SK-N-SH treated with all-trans-retinoic acid at 6 μM for 48 hours (cell line): ENCODE results near the gene TSPAN15.

ENCODE experiments used
- ATAC-seq: fragments of 200-7000 bp; cut with Tn5 transposase; 3 replicates; pipeline ENCODE4 v1.9.1; 2020; ENCODE audit warnings: mild to moderate bottlenecking, moderate library complexity
- ARNTL ChIP-seq: fragments of 450-650 bp; formaldehyde crosslinking; IDR thresholded peaks from 2 replicates; pipeline ENCODE4 v1.5.0; 2020; ENCODE audit warnings: low read depth, mild to moderate bottlenecking, moderate library complexity, borderline replicate concordance
- BACH2 ChIP-seq: fragments of 250-450 bp; sonication (Bioruptor Pico); IDR thresholded peaks from 2 replicates; pipeline ENCODE4 v1.9.0; 2021; ENCODE audit warnings: mild to moderate bottlenecking, borderline replicate concordance
- CREB5 ChIP-seq: fragments of 250-450 bp; sonication (Bioruptor Pico); IDR thresholded peaks from 2 replicates; pipeline ENCODE4 v1.5.1; 2020; ENCODE audit warnings: low read depth, mild to moderate bottlenecking, moderate library complexity
- CSDC2 ChIP-seq: fragments of 250-450 bp; sonication (Bioruptor Pico); IDR thresholded peaks from 2 replicates; pipeline ENCODE4 v1.5.0; 2020; ENCODE audit warnings: mild to moderate bottlenecking, moderate library complexity
- CSRNP3 ChIP-seq: fragments of 250-450 bp; sonication (Bioruptor Pico); IDR thresholded peaks from 2 replicates; pipeline ENCODE4 v1.5.1; 2021; ENCODE audit warnings: mild to moderate bottlenecking, moderate library complexity
- ESRRG ChIP-seq: fragments of 250-450 bp; sonication (Bioruptor Pico); IDR thresholded peaks from 2 replicates; pipeline ENCODE4 v1.6.1; 2021; ENCODE audit warnings: mild to moderate bottlenecking
- GLIS3 ChIP-seq: fragments of 250-450 bp; sonication (Bioruptor Pico); IDR thresholded peaks from 2 replicates; pipeline ENCODE4 v1.5.0; 2020; ENCODE audit warnings: mild to moderate bottlenecking, moderate library complexity
- ISL1 ChIP-seq: fragments of 250-450 bp; sonication (Bioruptor Pico); IDR thresholded peaks from 2 replicates; pipeline ENCODE4 v2.1.2; 2022; ENCODE audit warnings: mild to moderate bottlenecking, moderate library complexity
- OSR1 ChIP-seq: fragments of 250-450 bp; sonication (Bioruptor Pico); IDR thresholded peaks from 2 replicates; pipeline ENCODE4 v1.8.0; 2022; ENCODE audit warnings: moderate library complexity, mild to moderate bottlenecking, inconsistent platforms
- PATZ1 ChIP-seq: fragments of 250-450 bp; sonication (Bioruptor Pico); IDR thresholded peaks from 2 replicates; pipeline ENCODE4 v1.8.0; 2020; ENCODE audit warnings: mild to moderate bottlenecking, moderate library complexity, borderline replicate concordance
- POU6F1 ChIP-seq: fragments of 250-450 bp; sonication (Bioruptor Pico); IDR thresholded peaks from 2 replicates; pipeline ENCODE4 v1.8.0; 2021; ENCODE audit warnings: low read depth, mild to moderate bottlenecking, moderate library complexity, borderline replicate concordance
- SNAI2 ChIP-seq: fragments of 250-450 bp; sonication (Bioruptor Pico); IDR thresholded peaks from 2 replicates; pipeline ENCODE4 v1.5.0; 2020; ENCODE audit warnings: mild to moderate bottlenecking, moderate library complexity
- TCF4 ChIP-seq: fragments of 250-450 bp; sonication (Bioruptor Pico); IDR thresholded peaks from 2 replicates; pipeline ENCODE4 v1.8.0; 2021; ENCODE audit warnings: mild to moderate bottlenecking, moderate library complexity, borderline replicate concordance
- TOX ChIP-seq: fragments of 250-450 bp; sonication (Bioruptor Pico); IDR thresholded peaks from 2 replicates; pipeline ENCODE4 v1.8.0; 2021; ENCODE audit warnings: mild to moderate bottlenecking, moderate library complexity, borderline replicate concordance
- TSHZ2 ChIP-seq: fragments of 250-450 bp; sonication (Bioruptor Pico); IDR thresholded peaks from 2 replicates; pipeline ENCODE4 v1.5.0; 2020; ENCODE audit warnings: mild to moderate bottlenecking, moderate library complexity
- ZC3H10 ChIP-seq: fragments of 250-450 bp; sonication (Bioruptor Pico); IDR thresholded peaks from 2 replicates; pipeline ENCODE4 v1.5.1; 2021; ENCODE audit warnings: mild to moderate bottlenecking, moderate library complexity
- ZFP3 ChIP-seq: fragments of 250-450 bp; sonication (Bioruptor Pico); IDR thresholded peaks from 2 replicates; pipeline ENCODE4 v1.5.0; 2020; ENCODE audit warnings: mild to moderate bottlenecking, moderate library complexity
- ZFP30 ChIP-seq: fragments of 450-650 bp; formaldehyde crosslinking; IDR thresholded peaks from 2 replicates; pipeline ENCODE4 v1.5.0; 2022; ENCODE audit warnings: mild to moderate bottlenecking, moderate library complexity
- ZNF565 ChIP-seq: fragments of 450-650 bp; formaldehyde crosslinking; conservative IDR thresholded peaks from 2 replicates; pipeline ENCODE4 v1.5.0; 2020; ENCODE audit warnings: low read depth, mild to moderate bottlenecking, moderate library complexity
- ZNF70 ChIP-seq: fragments of 450-650 bp; formaldehyde crosslinking; IDR thresholded peaks from 2 replicates; pipeline ENCODE4 v1.5.0; 2020; ENCODE audit warnings: mild to moderate bottlenecking, moderate library complexity
- ZNF8 ChIP-seq: fragments of 450-650 bp; formaldehyde crosslinking; IDR thresholded peaks from 2 replicates; pipeline ENCODE4 v1.5.0; 2020; ENCODE audit warnings: mild to moderate bottlenecking, moderate library complexity

Gene TSPAN15

GRCh38 chr10:69481305-69481704 is 30.0 kb downstream of the TSPAN15 start:
- no peak for ATAC-seq
- TF ChIP-seq ZC3H10 (no peak), ISL1 (CRISPR knock-in tag) (no peak), ZNF70 (CRISPR knock-in tag) (no peak), PATZ1 (CRISPR knock-in tag) (no peak), ZFP3 (CRISPR knock-in tag) (no peak), ZNF8 (CRISPR knock-in tag) (no peak), CSRNP3 (CRISPR knock-in tag) (no peak), GLIS3 (CRISPR knock-in tag) (no peak), POU6F1 (CRISPR knock-in tag) (no peak), BACH2 (CRISPR knock-in tag) (no peak), TCF4 (CRISPR knock-in tag) (no peak), OSR1 (no peak), CSDC2 (no peak), ZFP30 (CRISPR knock-in tag) (no peak), ESRRG (no peak), ZNF565 (CRISPR knock-in tag) (no peak), ARNTL (no peak), TSHZ2 (no peak), SNAI2 (CRISPR knock-in tag) (no peak)

- ATAC-seq: no peak
- TF ChIP-seq TSHZ2 (no peak), OSR1 (no peak), GLIS3 (CRISPR knock-in tag) (no peak), SNAI2 (CRISPR knock-in tag) (no peak), CREB5 (CRISPR knock-in tag) (no peak), ZNF70 (CRISPR knock-in tag) (no peak), ZC3H10 (no peak), CSDC2 (no peak), ESRRG (no peak), POU6F1 (CRISPR knock-in tag) (no peak), TOX (CRISPR knock-in tag) (no peak), PATZ1 (CRISPR knock-in tag) (no peak), BACH2 (CRISPR knock-in tag) (no peak), ARNTL (no peak), ZNF8 (CRISPR knock-in tag) (no peak)
These were observed 30.7 kb downstream of the TSPAN15 start for GRCh38 chr10:69481811-69482524.
